Omental fat pad (tissue), 4 donors: ENCODE results near the gene MAPK4. TPM values are rescaled to one million over a fixed set of nuclear protein-coding genes. Genes with fewer than 3 reads are reported as not detected.

Source experiments
- ATAC-seq: fragments of 150-250 bp; one replicate; pipeline ENCODE4 v1.9.1; 2016; ENCODE audit warnings: mild to moderate bottlenecking, moderate library complexity; ENCODE audit not compliant: low FRiP score
- DNase-seq: peaks from one replicate; pipeline ENCODE4 v3.0.0-alpha.2; 2019; ENCODE audit warnings: low spot score
- CTCF ChIP-seq, 3 donors: fragments of 450-650 bp; IDR thresholded peaks; one replicate each; pipeline ENCODE4 v1.5.1; 2016 to 2017; ENCODE audit warnings: antibody characterized with exemption in 3 of 3, mild to moderate bottlenecking in 3 of 3, moderate library complexity in 2 of 3
- total RNA-seq, 4 donors: library from RNA; depleted of rRNA; stranded (reverse); fragments of >200 nt; gene quantifications; one replicate each; pipeline ENCODE4 v1.1.0, GENCODE V29; 2016

The MAPK4 gene
- total RNA-seq, 4 donors from 2014 or later = 0.12 to 0.28 TPM; not detected in 2

- no peak for DNase-seq
- no peak for ATAC-seq
- TF ChIP-seq CTCF (IDR thresholded peaks at IDR 0.05) = no peak
These were observed 157.0 kb downstream of the MAPK4 start for GRCh38 chr18:50716902-50717301.

- no peak for ATAC-seq
- no peak for TF ChIP-seq CTCF (IDR thresholded peaks at IDR 0.05)
These were observed 157.7 kb downstream of the MAPK4 start for GRCh38 chr18:50717563-50717962.

GRCh38 chr18:50719471-50720324 lies 159.8 kb downstream of the MAPK4 start:
- ATAC-seq (no peak), DNase-seq (no peak)
- no peak for TF ChIP-seq CTCF (IDR thresholded peaks at IDR 0.05)

More at GRCh38 chr18:50717563-50717962, 157.7 kb downstream of the MAPK4 start:
- no peak for DNase-seq

GRCh38 chr18:50720325-50720674 lies 160.4 kb downstream of the MAPK4 start:
- ATAC-seq (no peak), DNase-seq (no peak)

GRCh38 chr18:50721006-50721405 lies 161.1 kb downstream of the MAPK4 start:
- DNase-seq (no peak), ATAC-seq (no peak)
- TF ChIP-seq CTCF (IDR thresholded peaks at IDR 0.05) = no peak

More at GRCh38 chr18:50720325-50720674, 160.4 kb downstream of the MAPK4 start:
- TF ChIP-seq CTCF (IDR thresholded peaks at IDR 0.05) = no peak

- DNase-seq (no peak), ATAC-seq (no peak)
- TF ChIP-seq CTCF (IDR thresholded peaks at IDR 0.05) = no peak
These were observed 161.7 kb downstream of the MAPK4 start for GRCh38 chr18:50721451-50722120.
